Naive thymus-derived CD8-positive, alpha-beta T cell (primary cell): ENCODE measurements around the gene CCNY. TPM values are rescaled to one million over a fixed set of nuclear protein-coding genes. Genes with fewer than 3 reads are reported as not detected.

Experiments
- ATAC-seq, 2 donors: fragments of 150-1000 bp; cut with Tn5 transposase in 1 of 2; sonication (Bioruptor Pico), chemical (Tn5 transposase) in 1 of 2; 1 replicate in 1 of 2; 2 replicates in 1 of 2; pipeline ENCODE4 v1.10.0; 2021; ENCODE audit warnings: mild to moderate bottlenecking in 2 of 2, moderate library complexity in 2 of 2
- POLR2A ChIA-PET: fragments of 350-600 bp; sonication (Branson Sonifier 250); formaldehyde crosslinking; loops from one replicate; lab custom pipeline; 2021; ENCODE audit warnings: antibody characterized with exemption; lab: Charles Lee
- DNase-seq, 10 donors: peaks; one replicate each; pipeline versions ENCODE4 v3.0.0 to v3.0.0-alpha.2; 2020 to 2022
- H3K27ac Mint-ChIP-seq, 10 donors: one replicate each; pipeline ENCODE4 v1.8.0; 2020 to 2022; ENCODE audit warnings: mild to moderate bottlenecking in 10 of 10, mixed read lengths in 10 of 10, moderate library complexity in 4 of 10, inconsistent platforms in 1 of 10
- H3K27me3 Mint-ChIP-seq, 5 donors: one replicate each; pipeline ENCODE4 v1.8.0; 2021 to 2022; ENCODE audit warnings: mixed read lengths in 5 of 5
- H3K36me3 Mint-ChIP-seq, 3 donors: one replicate each; pipeline ENCODE4 v1.8.0; 2020 to 2022; ENCODE audit warnings: mixed read lengths in 3 of 3, mild to moderate bottlenecking in 2 of 3, inconsistent platforms in 1 of 3
- H3K4me1 Mint-ChIP-seq, 4 donors: one replicate each; pipeline ENCODE4 v1.8.0; 2021 to 2022; ENCODE audit warnings: mixed read lengths in 4 of 4
- H3K4me3 Mint-ChIP-seq, 10 donors: one replicate each; pipeline ENCODE4 v1.8.0; 2020 to 2022; ENCODE audit warnings: mild to moderate bottlenecking in 10 of 10, mixed read lengths in 10 of 10, moderate library complexity in 6 of 10, inconsistent platforms in 1 of 10
- H3K9me3 Mint-ChIP-seq, 9 donors: one replicate each; pipeline ENCODE4 v1.8.0; 2020 to 2022; ENCODE audit warnings: mixed read lengths in 9 of 9, mild to moderate bottlenecking in 3 of 9, inconsistent platforms in 1 of 9, moderate library complexity in 1 of 9
- polyA plus RNA-seq, 3 donors: library from polyadenylated mRNA; unstranded; fragments of 300-500 nt; fragmentation: Illumina TruSeq; gene quantifications; one replicate each; pipeline ENCODE4 v1.2.3, GENCODE V29; 2021
- total RNA-seq, 8 experiments: library from RNA in 2 of 8; stranded (reverse) in 2 of 8; gene quantifications; one replicate each; pipeline ENCODE4 v1.2.3 and lab custom pipeline; 2021 to 2026

Gene CCNY
- total and polyA plus RNA-seq, 5 experiments from 2014 or later = 11.0 to 78.6 (median 25.5) TPM

GRCh38 chr10:35363587-35363986 is 27.3 kb downstream of the CCNY start:
- Mint-ChIP-seq H3K36me3 (no peaks in the 10 kb centered on the region), H3K27me3 (no peaks in the 10 kb centered on the region), H3K27ac (peak overlapping the region in 2 of 10 donors; percentile 30 to 79), H3K9me3 (no peaks in the 10 kb centered on the region), H3K4me1 (peaks cover 31 to 65% (median 62%) of the 10 kb centered on the region in 4 donors), H3K4me3 (peak overlapping the region in 1 of 10 donors; percentile 30)
- DNase-seq = no peak
- ATAC-seq = no peak
- POLR2A ChIA-PET = no interaction called here

DNA sequence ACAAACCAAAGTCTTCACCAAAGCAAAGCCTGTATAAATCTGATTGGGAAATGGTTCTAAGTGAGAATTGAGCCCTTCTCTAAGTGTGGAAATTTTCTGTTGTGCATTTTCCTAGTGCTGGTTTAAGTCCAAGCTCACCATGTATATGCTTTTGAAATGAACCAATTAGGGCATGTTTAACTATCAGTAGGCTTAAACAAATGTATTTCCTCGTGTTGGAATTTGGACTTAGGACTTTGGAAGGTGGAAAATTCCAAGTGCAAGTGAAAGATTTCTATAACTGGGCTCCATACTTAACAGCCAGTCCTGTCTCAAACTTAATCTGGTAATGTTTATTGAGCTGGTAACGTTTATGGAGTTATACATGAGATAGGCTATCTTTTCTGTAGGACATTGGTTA is 28.5 kb downstream of the CCNY start:
- H3K27ac Mint-ChIP-seq = peak overlapping the region in 1 of 10 donors; percentile 13
- POLR2A ChIA-PET = no interaction called here
- H3K4me3 Mint-ChIP-seq = no peak overlapping the region

GRCh38 chr10:35365994-35366393 is 29.7 kb downstream of the CCNY start:
- no peak for ATAC-seq
- H3K9me3 Mint-ChIP-seq = no peaks in the 10 kb centered on the region
- H3K27ac Mint-ChIP-seq = peak overlapping the region in 2 of 10 donors; percentile 2 to 27
- H3K27me3 Mint-ChIP-seq = no peaks in the 10 kb centered on the region
- DNase-seq = no peak
- H3K4me1 Mint-ChIP-seq = peaks cover 33 to 76% (median 66%) of the 10 kb centered on the region in 4 donors
- POLR2A ChIA-PET = no interaction called here
- H3K36me3 Mint-ChIP-seq = no peaks in the 10 kb centered on the region
- peak overlapping the region in 1 of 10 donors; percentile 6 for H3K4me3 Mint-ChIP-seq

More for the DNA sequence above, 28.5 kb downstream of the CCNY start:
- peaks cover 31 to 68% (median 62%) of the 10 kb centered on the region in 4 donors for H3K4me1 Mint-ChIP-seq
- H3K36me3 Mint-ChIP-seq = no peaks in the 10 kb centered on the region
- DNase-seq = no peak
- H3K9me3 Mint-ChIP-seq = no peaks in the 10 kb centered on the region
- no peaks in the 10 kb centered on the region for H3K27me3 Mint-ChIP-seq
- no peak for ATAC-seq

DNA sequence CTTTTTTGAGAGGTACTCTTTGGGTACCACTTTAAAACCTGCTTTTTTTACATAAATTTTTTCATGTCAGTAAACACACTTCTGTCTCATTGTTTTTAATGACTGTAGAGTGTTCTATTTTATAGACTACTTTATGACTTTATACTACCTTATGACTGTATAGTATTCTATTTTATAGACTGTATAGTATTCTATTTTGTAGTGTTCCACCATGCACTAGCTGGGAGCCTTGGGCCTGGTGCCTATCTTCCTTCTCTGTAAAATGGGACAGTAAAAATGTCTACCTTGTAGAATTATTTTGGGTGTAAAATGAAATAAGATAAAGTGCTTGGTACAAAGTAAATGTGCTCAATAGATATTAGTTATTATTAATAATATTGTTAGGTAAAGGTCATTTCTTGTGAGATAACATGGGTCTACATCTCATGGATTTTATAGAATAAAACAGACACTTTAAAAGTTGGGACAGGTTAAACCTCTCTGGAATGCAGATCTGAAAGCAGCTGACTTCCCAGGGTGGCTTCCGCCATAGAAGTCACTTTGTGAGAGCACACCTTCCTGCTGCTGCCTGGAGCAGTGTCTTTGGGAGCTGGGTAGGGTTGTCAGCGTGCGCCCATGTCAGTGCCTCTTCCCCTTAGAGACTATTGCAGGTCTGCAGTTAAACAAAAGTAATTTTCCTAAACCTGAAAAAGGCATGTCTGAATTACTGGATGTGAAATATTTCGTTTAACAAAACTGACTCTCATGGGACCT is 31.0 kb downstream of the CCNY start:
- Mint-ChIP-seq H3K9me3 (no peaks in the 10 kb centered on the region), H3K27ac (peak overlapping the region in 5 of 10 donors; percentile 2 to 87 (median 71)), H3K4me1 (peaks cover 40 to 81% (median 73%) of the 10 kb centered on the region in 4 donors), H3K36me3 (no peaks in the 10 kb centered on the region), H3K4me3 (peak overlapping the region in 3 of 10 donors; percentile 50 to 67 (median 62)), H3K27me3 (no peaks in the 10 kb centered on the region)
- no peak for DNase-seq
- ATAC-seq = no peak
- POLR2A ChIA-PET = interaction anchor here (0.8 kb wide), 1 partner anchor 20 kb away, joined by 3 read pairs; no protein-coding TSS in a partner anchor

GRCh38 chr10:35367982-35368381 is 31.7 kb downstream of the CCNY start:
- ATAC-seq (no peak), DNase-seq (no peak)
- peaks cover 41 to 88% (median 77%) of the 10 kb centered on the region in 4 donors for H3K4me1 Mint-ChIP-seq
- H3K27ac Mint-ChIP-seq = peak overlapping the region in 7 of 10 donors; percentile 2 to 87 (median 69)
- no peaks in the 10 kb centered on the region for H3K36me3 Mint-ChIP-seq
- H3K27me3 Mint-ChIP-seq = no peaks in the 10 kb centered on the region
- peak overlapping the region in 6 of 10 donors; percentile 36 to 67 (median 54) for H3K4me3 Mint-ChIP-seq
- POLR2A ChIA-PET = interaction anchor here (1.0 kb wide), 1 partner anchor 9 kb away, joined by 3 read pairs; no protein-coding TSS in a partner anchor
- H3K9me3 Mint-ChIP-seq = no peaks in the 10 kb centered on the region

GRCh38 chr10:35368485-35369048 is 32.3 kb downstream of the CCNY start:
- Mint-ChIP-seq H3K9me3 (no peaks in the 10 kb centered on the region), H3K4me1 (peaks cover 38 to 90% (median 78%) of the 10 kb centered on the region in 4 donors), H3K27me3 (no peaks in the 10 kb centered on the region), H3K27ac (peak overlapping the region in 9 of 10 donors; percentile 34 to 92 (median 70)), H3K4me3 (peak overlapping the region in 8 of 10 donors; percentile 43 to 68 (median 59)), H3K36me3 (no peaks in the 10 kb centered on the region)
- DNase-seq = peak in 2 of 10 donors; percentile 11 to 15
- peak; percentile 49 to 62 for ATAC-seq
- POLR2A ChIA-PET = interaction anchor here (1.0 kb wide), 1 partner anchor 10 kb away, joined by 3 read pairs; no protein-coding TSS in a partner anchor

DNA sequence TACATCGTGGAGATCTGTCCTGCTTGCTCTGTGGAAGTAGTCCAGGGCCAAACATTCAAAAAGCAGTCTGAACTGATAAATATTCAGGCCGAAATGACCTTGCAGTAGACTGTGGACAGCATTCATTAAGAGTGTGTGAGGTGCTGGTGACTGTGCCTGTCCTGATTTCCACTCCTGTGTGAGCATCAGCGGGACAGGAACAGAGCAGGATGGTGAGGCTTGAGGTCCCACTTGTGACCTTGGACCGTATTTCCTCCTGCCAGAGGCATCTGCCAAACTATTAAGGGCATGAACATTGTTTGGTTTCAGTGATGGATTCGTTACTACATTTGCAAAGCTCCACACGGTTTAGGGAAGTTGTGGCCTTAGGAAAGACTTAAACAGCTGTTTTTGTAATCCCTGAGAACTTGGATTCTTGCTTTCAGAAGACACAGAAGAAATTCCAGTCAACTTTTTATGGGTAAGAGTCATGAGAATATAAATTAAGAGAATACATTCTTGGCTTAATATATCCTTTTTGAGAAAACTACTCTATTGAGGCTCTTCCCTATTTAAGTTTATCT is 32.8 kb downstream of the CCNY start:
- H3K4me1 Mint-ChIP-seq = peaks cover 36 to 90% (median 77%) of the 10 kb centered on the region in 4 donors

GRCh38 chr10:35371731-35372130 is 35.4 kb downstream of the CCNY start:
- Mint-ChIP-seq H3K4me3 (peak overlapping the region in 9 of 10 donors; percentile 7 to 65 (median 27)), H3K27ac (peak overlapping the region; percentile 1 to 81 (median 33))
- no peak for DNase-seq

More for the DNA sequence above, 32.8 kb downstream of the CCNY start:
- DNase-seq (no peak), ATAC-seq (no peak)
- peak overlapping the region in 7 of 10 donors; percentile 2 to 67 (median 56) for H3K4me3 Mint-ChIP-seq
- peak overlapping the region in 8 of 10 donors; percentile 34 to 92 (median 63) for H3K27ac Mint-ChIP-seq
- no peaks in the 10 kb centered on the region for H3K9me3 Mint-ChIP-seq
- POLR2A ChIA-PET = interaction anchor here (1.0 kb wide), 1 partner anchor 11 kb away, joined by 3 read pairs; no protein-coding TSS in a partner anchor
- no peaks in the 10 kb centered on the region for H3K36me3 Mint-ChIP-seq
- no peaks in the 10 kb centered on the region for H3K27me3 Mint-ChIP-seq

GRCh38 chr10:35372329-35372728 is 36.0 kb downstream of the CCNY start:
- peaks cover 0 to 3% (median 0%) of the 10 kb centered on the region in 3 donors for H3K36me3 Mint-ChIP-seq
- H3K27me3 Mint-ChIP-seq = no peaks in the 10 kb centered on the region
- peaks cover 46 to 96% (median 91%) of the 10 kb centered on the region in 4 donors for H3K4me1 Mint-ChIP-seq
- peak overlapping the region in 2 of 10 donors; percentile 6 to 39 for H3K27ac Mint-ChIP-seq
- POLR2A ChIA-PET = no interaction called here
- no peaks in the 10 kb centered on the region for H3K9me3 Mint-ChIP-seq
- peak overlapping the region in 7 of 10 donors; percentile 1 to 50 (median 28) for H3K4me3 Mint-ChIP-seq
- DNase-seq (no peak), ATAC-seq (no peak)

More at GRCh38 chr10:35371731-35372130, 35.4 kb downstream of the CCNY start:
- peaks cover 0 to 3% (median 0%) of the 10 kb centered on the region in 3 donors for H3K36me3 Mint-ChIP-seq
- POLR2A ChIA-PET = no interaction called here
- peaks cover 45 to 91% (median 86%) of the 10 kb centered on the region in 4 donors for H3K4me1 Mint-ChIP-seq
- H3K27me3 Mint-ChIP-seq = no peaks in the 10 kb centered on the region
- no peak for ATAC-seq
- no peaks in the 10 kb centered on the region for H3K9me3 Mint-ChIP-seq

DNA sequence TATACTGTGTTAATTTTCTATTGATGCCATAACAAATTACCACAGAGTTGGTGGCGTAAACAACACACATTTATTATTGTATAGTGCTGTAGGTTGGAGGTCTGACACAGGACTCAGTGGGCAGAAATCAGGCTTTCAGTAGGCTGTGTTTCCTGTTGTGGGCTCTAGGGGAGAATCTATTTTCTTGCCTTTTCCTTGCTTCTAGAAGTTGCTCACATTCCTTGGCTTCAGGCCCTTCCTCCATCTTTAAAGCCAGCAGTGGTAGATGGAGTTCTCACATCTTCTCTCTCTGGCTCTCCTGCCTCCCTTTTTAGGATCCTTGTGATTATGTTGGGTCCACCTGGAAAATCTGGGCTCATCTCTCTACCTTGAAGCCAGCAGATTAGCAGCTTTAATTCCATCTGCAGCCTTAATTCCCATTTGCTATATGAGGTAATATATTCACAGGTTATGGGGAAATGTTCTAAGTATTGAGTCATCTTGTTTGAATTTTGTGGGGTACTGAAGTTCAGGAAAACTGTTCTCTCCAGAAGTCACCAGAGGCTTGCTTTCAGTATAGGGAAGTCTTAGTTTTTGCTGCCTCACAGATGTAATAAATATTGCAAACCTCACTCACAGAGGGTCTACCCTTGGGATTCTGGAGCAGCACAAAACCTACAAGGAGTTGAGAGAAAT is 38.9 kb downstream of the CCNY start:
- Mint-ChIP-seq H3K9me3 (no peaks in the 10 kb centered on the region), H3K36me3 (peaks cover 0 to 3% (median 0%) of the 10 kb centered on the region in 3 donors), H3K4me3 (peak overlapping the region in 3 of 10 donors; percentile 21 to 30 (median 22)), H3K27me3 (no peaks in the 10 kb centered on the region), H3K27ac (peak overlapping the region in 6 of 10 donors; percentile 12 to 51 (median 20)), H3K4me1 (peaks cover 52 to 94% (median 92%) of the 10 kb centered on the region in 4 donors)
- POLR2A ChIA-PET = interaction anchor here (0.9 kb wide), 1 partner anchor 11 kb away, joined by 3 read pairs; no protein-coding TSS in a partner anchor
- no peak for DNase-seq
- no peak for ATAC-seq

DNA sequence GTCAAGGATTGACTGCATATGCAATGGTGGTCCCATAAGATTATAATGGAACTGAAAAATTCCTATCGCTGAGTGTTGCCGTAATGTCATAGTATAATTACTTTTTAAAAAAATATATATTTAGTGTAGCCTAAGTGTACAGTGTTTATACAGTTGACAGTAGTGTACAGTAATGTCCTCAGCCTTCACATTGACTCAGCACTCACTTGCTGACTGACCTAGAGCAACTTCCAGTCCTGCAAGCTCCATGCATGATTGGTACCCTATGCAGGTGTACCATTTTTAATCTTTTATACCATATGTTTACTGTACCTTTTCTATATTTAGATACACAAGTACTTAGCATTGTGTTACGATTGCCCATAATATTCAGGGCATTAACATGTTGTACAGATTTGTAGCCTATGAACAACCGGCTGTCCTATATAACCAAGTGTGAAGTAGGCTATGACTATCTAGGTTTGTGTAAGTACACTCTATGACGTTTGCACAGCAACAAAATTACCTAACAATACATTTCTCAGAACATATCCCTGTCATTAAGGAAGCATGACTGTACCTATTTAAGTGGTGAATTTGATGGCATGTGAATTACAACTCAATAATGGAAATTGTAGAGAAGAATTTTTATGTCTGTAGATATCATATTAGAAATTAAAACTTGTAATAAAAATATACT is 40.9 kb downstream of the CCNY start:
- POLR2A ChIA-PET = no interaction called here
- no peak overlapping the region for H3K27ac Mint-ChIP-seq
- ATAC-seq = no peak
- peaks cover 44 to 89% (median 87%) of the 10 kb centered on the region in 4 donors for H3K4me1 Mint-ChIP-seq
- H3K36me3 Mint-ChIP-seq = peaks cover 0 to 3% (median 0%) of the 10 kb centered on the region in 3 donors
- H3K9me3 Mint-ChIP-seq = no peaks in the 10 kb centered on the region
- DNase-seq = no peak
- no peaks in the 10 kb centered on the region for H3K27me3 Mint-ChIP-seq
- H3K4me3 Mint-ChIP-seq = no peak overlapping the region
